Dermis microvascular lymphatic vessel endothelial cell (primary cell): Measurements from ENCODE around the gene SMARCB1. TPM values are rescaled to one million over a fixed set of nuclear protein-coding genes. Genes with fewer than 3 reads are reported as not detected.

Experiments used
- DNase-seq, 2 donors: peaks; one replicate each; pipeline versions ENCODE4 v3.0.0 to v3.0.0-alpha.2; 2010; ENCODE audit warnings: low read depth in 2 of 2
- total RNA-seq: library from RNA; depleted of rRNA; stranded (reverse); fragments of >200 nt; gene quantifications from 2 replicates; pipeline ENCODE4 v1.2.1, GENCODE V29; 2014

Gene SMARCB1
- 19.1 and 24.4 TPM in 2 replicates for total RNA-seq

DNA sequence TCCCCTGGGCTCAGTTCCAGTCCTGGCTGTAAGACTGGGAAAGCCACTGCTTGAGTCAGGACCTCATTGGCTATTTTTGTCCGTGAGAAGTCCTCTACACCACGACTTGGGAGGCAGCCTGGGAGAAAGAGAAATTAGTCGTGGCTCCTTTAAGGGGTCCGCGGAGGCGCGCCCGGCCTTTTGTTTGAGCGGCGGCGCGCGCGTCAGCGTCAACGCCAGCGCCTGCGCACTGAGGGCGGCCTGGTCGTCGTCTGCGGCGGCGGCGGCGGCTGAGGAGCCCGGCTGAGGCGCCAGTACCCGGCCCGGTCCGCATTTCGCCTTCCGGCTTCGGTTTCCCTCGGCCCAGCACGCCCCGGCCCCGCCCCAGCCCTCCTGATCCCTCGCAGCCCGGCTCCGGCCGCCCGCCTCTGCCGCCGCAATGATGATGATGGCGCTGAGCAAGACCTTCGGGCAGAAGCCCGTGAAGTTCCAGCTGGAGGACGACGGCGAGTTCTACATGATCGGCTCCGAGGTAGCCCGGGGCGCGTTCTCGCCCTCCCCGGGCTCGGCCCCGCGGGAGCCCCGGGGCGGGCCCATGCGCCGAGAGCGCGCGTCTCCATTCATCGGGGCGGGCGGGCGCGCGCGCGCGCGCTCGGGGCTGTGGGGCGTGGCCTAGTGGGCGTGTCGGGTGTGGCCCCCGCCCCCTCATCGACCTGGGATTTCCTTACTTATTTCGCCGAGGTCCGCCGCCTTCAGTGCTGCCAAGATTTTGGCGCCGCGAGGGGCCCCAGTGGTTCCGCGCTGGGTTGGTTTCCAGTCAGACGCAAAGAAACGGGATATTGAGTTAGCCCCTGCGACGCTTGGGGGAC lies at the start of gene SMARCB1:
Gene SMARCB1 (plus strand): TSS at position 215 of the 848 bp plus-strand sequence. CDS start 204 bp downstream, at position 419.
- DNase-seq, result peak; percentile 60 to 89

DNA sequence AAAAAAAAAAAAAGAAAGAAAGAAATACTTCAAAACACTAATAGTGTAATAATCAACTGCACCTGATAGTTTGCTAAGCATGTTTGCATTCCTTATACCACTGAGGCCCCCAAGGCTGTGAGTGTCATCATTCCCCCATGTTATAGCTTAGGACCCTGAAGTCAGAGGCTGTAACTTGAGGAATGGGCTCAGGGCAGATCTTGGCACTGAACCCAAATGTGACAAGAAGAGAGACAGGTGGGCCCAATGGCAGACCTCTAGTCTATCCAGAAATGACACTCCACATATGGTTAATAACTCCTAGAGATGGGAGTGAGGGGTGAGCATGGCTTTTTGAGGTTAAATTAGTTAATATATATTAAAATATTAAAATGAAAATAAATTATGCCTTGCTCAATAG lies 49.1 kb upstream of the SMARCB1 start:
- DNase-seq, result no peak

DNA sequence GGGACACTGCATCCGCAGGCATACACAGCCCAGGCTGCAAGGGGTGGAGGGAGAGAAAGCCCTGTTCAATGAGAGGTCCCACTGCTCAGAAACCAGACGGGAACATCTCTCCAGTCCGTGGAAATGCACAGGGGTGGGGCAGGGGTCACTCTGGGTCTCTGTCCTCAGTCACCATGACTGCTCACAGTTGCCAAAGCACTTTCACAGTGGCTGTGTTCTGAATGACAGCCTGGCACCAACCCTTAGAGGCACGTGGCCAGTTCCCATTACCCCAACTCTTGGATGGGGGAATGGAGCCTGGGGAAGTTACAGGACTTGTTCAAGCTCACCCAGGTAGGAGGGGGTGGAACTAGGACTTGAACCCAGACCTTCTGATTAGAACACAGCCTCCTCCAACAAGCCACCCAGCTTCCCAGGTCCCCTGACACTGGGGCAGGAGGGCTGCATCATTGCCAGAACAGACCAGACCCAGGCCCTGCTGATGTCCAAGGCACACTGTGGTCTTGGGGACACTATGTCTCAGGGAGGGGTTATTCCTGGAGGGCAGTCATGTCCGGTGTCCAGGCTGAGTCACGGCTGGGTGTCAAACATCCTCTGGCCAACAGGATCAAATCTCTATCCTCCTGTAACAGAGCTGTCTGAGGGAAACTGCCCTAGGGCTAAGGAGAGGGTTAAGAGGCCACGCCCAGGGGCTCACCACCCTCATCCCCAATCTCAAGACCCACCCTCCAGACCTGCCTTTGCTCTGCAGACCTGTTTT lies 44.1 kb upstream of the SMARCB1 start:
- no peak for DNase-seq

DNA sequence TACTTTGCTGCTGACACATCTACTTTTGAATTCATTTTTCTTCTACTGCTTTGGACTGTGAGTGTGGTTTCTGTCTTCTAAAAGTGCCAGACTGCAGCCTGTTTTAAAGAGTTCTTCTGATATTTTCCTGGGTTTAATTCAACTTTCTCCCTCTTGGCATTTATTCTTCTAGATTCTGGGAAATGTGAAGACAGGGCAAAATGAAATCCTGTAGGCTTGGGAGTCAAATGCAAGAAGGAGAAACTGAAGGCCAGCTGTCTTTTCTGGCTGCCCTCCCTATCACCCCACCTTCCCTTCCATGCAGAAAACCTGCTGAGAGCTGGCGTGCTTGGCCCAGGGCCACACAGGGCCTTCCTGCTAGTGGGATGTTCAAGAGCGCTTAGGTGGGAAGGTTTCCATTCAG lies 43.5 kb upstream of the SMARCB1 start:
- no peak for DNase-seq

DNA sequence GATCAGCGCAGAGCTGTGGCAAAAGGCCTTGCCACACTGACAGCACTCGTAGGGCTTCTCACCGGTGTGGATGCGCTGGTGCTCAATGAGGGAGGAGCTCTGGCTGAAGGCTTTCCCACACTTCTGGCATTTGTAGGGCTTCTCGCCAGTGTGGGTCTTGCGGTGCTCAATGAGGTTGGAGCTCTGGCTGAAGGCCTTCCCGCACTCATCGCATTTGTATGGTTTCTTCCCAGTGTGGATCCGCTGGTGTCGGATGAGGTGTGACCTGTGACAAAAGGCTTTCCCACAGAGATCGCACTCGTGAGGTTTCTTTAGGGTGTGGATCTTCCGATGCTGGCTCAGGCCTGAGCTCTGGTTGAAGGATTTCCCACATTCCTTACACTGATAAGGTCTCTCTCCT lies 42.8 kb upstream of the SMARCB1 start:
- no peak for DNase-seq

DNA sequence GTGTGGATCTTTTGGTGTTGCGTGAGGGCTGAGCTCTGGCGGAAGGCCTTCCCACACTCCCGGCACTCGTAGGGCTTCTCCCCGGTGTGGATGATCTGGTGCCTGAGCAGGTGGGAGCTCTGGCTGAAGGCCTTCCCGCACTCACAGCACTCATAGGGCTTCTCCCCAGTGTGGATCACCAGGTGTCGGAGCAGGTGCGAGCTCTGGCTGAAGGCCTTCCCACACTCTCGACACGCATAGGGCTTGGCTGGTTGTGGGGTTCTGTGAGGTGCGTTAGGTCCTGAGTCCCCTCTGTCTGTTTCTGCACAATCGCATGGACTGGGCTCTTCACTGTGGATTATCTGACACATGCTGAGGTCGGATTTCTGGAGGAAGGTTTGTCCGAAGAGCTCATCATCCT lies 42.3 kb upstream of the SMARCB1 start:
- no peak for DNase-seq

DNA sequence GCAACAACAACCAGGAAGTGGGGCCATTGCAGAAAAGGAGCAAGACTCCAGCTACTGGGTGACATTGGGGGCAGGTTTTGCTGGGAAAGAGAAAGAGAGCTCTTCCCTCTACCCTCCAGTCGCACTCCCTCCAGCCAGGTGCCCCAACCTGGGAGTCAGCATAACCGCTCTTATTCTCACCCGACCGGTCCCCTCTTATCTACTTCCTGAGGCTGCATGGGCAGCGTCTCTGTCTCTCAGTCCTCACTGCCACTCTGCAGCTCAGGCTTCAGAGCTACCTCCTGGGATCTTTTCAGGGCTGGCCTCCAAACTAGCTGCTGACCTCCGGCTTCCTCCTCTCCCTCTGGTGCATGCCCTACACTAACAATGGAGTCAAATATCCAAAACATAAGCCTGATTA lies 41.0 kb upstream of the SMARCB1 start:
- DNase-seq, result no peak

DNA sequence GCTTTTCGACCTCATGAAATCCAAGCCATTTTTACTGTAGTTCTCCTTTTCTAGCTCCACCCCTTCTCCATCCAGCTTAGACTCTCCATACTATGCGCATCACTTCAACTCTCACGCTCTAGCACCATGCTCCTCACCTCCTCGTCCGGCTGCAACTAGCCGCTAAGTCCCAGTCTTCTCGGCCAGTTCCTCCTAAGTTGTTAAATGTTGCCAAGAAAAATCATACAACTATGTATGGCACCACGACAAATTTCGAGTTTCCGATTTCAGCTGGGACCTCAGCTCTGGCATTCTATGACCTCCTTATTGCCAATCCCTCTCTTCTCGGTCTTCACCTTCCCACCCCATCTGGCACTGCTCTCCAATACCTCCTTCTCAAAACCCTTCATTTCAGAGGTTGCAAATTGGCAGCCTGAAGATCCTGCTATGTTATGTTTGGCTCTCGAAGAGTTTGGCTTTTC lies 36.9 kb upstream of the SMARCB1 start:
- DNase-seq, result peak in 1 of 2 donors; percentile 43

DNA sequence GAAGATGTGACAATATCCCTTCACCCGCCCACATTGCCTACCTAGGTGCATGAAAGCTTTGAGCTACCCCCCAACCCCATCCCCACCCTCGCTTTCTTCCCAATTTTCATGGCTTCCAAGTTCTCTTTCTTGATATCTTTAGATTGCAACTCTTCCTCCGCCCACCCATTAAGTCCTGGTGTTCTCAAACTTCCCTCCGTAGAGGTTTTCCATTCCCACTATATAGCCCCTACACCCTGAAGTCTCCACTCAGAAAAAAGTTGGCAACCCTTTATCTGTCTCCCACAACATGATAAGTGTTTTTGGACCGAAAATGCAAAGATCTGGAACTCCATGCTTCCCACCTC lies 36.4 kb upstream of the SMARCB1 start:
- DNase-seq, result no peak

DNA sequence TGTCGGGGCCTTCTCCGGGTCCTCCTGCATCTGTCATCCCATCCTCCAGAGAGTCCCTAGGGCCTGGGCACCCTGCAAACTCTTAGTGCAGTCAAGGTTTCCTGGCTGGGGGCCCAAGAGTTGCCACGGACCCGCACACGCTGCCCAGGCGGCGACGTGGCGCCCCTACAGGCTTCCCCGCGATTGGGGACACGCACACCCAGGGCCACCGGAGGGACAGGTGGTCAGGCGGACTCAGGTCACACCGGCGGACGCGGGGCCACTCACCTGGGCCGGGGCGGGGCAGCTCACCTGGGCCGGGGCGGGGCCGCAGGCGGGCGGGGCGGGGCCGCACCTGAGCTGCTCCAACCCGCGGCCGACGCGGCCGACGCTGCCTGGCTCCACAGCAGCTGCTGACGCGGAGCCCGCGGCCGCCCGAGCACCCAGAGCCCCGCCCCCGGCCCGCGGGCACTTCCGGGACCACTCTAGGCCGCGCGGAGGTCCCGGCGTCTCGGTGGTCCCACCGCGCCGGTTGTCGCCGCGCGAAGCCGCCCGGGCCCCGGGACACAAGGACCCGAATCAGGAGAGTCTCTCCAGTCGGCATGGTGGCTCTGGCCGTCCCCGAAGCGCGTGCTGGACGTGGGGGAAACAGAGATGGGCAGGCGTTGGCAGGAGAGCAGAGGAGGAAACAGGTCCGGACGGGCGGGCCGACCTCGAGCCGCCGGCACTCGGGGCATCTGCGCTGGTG lies 35.9 kb upstream of the SMARCB1 start, which contains the start of gene ZNF70:
Gene ZNF70 (minus strand): TSS at position 399 of the 727 bp plus-strand sequence. CDS start 5,972 bp downstream, outside the sequence.
- peak; percentile 48 to 85 for DNase-seq

DNA sequence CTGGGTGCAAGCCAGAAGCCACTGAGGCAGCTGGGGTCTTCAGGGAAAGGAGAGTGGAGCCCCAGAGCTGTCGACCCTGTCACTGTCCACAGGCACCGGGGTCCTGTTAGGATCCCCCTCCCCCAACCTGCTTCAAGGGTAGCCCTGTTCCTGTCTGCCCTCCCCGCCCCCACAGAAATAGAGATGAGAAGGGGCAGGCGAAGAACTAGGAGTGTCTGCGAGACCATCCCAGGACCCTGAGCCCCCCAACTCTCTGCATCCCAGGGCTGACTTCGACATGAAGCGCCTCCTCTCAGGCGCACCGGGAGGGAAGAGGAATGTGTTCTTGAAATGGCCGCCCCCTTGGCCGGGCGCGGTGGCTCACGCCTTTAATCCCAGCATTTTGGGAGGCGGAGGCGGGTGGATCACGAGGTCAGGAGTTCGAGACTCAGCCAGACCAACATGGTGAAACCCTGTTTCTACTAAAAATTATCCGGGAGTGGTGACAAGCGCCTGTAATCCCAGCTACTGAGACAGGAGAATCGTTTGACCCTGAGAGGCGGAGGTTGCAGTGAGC lies 35.2 kb upstream of the SMARCB1 start:
- DNase-seq, result no peak

DNA sequence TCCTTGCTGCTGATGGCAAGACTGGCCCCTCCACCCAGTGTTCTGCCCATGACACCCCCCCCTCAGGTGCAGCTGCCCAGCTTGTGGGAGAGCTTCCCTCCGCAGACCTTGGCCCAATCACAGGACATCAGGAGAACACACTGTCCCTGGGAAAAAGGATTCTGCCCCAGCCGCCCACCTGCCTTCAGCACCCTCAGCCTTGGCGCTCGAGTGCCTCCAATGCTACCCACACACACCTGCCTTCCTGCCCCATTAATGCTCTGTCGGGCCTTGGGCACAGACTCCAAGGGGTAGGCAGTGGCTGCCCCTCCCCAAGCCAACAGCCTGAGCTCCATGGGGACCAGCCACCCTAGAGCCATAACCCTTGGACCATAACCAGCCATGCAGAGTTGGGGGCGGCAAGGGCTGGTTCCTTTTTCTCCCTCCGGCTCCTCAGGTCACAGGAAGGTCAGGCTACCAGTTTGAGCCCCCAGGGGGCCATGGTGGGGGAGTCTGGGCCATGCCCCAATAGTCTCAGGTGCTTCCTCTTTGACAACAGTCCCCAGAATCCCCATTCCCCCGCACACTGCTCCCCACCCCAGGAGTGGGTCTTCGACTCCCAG lies 34.6 kb upstream of the SMARCB1 start:
- no peak for DNase-seq

DNA sequence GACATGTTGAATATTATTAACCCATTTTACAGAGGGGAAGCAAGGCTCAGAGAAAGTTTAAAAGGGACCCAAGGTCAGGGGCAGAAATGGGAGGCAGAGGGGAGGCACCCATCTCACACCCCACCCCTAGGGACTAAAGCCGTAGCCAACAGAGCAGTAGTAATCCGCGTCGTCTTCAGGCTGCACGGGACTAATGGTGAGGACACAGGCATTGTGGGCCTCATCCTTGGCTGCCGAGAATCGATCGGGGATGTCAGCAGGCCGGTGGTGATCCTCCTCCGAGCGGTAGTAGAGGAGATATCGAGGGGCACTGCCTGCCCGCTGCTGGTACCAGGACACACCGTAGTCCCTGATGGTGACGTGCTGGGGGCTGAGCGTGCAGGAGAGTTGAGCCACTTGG lies 34.0 kb upstream of the SMARCB1 start:
- no peak for DNase-seq

DNA sequence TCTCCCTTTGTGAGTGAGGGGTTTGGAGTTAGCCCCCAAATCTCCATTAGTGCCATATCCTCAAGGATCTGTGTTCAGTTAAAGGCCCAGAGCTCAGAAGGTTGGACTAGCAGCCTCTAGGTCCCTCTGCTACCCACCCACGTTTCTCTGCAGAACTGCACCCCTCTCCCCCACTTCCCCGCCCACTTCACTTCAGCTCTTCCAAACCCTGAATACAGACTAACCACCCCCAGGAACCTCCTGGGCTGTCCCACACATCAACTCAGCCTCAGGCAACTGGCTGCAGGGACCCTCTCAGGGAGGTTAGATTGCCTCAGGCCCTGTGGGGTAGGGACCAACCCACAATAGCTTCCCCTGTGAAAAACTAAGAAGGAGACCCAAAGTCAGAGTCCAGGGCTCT lies 33.4 kb upstream of the SMARCB1 start:
- no peak for DNase-seq

DNA sequence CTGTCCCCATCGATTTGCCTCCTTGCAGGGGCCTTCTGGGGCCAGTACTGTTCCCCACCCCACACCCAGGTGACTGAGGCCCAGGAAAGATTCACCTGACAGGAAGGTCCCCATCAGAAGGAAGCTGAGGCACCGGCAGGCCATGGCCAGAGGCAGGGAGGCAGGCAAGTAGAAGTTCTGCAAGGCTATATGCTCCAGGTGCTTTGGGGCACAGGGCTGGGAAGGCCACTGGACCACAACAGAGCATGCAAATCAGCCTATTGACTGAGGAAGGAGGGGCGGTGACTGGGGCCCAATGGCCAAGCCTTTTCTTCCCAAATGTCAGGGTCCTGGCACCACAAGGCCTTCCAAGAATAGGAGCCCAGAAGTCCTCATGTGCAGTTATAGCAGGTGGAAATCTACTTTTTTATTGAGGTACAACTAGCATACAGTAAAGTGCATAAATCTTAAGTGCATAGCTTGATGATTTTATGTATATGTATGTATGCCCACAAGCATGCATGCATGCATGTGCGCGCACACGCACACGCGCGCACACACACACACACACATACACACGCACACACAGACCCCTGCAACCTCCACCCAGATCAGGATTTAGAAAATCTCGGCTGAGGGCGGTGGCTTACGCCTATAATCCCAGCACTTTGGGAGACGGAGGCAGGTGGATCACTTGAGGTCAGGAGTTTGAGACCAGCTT lies 32.4 kb upstream of the SMARCB1 start, which contains the start of gene VPREB3:
Gene VPREB3 (minus strand): TSS at position 206 of the 700 bp plus-strand sequence. CDS start 62 bp downstream, at position 144.
- no peak for DNase-seq

DNA sequence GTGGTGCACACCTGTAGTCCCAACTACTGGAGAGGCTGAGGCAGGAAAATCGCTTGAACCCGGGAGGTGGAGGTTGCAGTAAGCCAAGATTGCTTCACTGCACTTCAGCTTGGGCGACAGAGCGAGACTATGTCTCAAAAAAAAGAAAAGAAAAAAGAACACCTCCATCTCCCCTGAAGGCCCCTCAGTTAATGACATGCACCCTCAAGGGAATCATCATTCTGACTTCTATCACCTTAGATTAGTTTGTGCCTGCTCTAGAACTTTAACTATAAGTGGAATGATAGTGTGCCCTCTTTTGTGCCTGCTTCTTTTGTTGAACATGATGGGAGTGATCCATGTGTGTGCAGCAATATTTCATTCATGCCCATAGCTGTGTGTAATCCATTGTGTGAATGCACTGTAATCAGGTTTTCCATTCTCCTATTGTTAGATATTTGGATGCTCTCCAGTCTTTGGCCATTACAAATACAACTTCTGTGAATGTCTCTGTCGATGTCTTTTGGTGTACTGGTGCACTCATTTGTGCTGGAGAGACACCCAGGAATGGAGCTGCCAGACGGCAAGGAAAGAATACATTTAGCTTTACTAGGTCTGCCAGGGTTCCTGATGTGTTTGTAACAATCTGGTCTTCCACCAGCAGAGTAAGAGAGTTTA lies 31.7 kb upstream of the SMARCB1 start:
- peak; percentile 71 to 80 for DNase-seq

DNA sequence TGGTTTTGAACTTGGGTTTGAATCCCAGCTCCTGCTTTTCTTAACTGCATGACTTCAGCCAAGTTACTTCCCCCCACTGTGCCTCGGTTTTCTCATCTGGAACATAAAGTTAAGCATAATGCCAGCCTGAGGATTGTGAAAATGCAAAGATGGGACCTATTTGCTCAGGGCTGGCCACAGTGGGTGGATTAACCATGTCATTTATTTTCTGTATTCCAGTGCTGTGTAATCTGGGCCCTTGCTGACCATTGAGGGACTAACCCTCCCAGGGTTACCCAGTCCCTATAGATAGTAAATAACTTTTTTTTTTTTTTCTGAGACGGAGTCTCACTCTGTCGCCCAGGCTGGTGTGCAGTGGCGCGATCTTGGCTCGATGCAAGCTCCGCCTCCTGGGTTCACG lies 31.1 kb upstream of the SMARCB1 start:
- DNase-seq, result no peak

DNA sequence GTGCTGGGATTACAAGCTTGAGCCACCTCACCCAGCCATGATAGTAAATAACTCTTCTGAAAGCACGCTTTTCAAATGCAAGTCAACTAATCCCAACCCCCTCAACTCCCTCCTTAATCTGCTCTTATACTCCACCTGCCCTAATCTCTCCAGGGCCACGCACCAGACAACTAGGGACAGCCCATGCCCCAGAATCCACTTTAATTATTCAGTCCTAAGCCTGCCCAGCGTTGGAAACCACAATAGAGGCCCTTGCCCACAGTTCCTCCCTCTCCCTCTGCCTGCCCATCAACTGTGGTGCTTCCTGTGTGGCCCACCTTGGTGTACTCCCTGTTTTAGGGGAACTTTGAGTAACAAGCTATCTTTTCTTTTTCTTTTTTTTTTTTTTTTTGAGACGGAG lies 29.9 kb upstream of the SMARCB1 start:
- DNase-seq, result no peak

DNA sequence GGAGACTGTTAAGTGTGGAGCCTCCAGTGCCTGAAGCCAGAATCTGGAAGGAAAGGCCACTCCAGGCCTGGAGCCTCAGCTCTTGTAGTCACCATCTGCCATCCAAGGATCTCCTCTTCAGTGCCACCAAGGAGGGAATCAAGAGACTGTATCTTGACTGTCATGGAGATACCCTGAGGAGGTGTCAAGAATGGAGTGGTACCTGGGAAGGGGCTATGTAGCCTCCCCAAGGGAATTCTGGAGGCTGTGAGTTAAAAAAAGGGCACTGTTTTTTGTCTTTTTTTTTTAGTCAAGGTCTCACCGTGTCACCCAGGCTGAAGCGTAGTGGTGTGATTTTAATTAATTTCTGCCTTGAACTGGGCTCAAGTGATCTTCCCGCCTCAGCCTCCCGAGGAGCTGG lies 27.2 kb upstream of the SMARCB1 start:
- DNase-seq, result no peak

DNA sequence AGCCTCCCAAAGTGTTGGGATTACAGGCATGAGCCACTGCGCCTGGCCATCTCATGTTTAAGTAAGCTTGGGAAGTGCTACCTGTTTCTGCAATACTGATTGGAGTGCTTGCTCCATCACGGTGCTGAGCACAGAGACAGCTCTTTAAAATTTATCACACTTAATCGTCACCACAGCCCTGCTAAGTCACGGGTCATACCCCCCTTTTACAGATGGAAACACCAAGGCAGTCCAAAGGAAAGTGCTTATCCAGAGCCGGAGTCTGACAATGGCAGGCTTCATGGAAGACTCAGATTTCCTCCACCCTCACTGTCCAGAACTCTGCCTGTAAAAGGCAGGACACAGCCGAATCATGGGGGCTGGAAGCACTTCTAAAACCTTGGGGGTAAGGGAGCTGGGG lies 26.7 kb upstream of the SMARCB1 start:
- DNase-seq, result no peak
